GM12873 (cell line): ENCODE results near the gene CFAP298.

Source experiments
- TF ChIP-seq, protein P1 (sequence below): IDR thresholded peaks from 2 replicates; pipeline ENCODE4 v1.5.1; 2012; ENCODE audit warnings: low read depth, mild to moderate bottlenecking, moderate library complexity, low read length, control low read depth; ENCODE audit not compliant: insufficient read depth; ENCODE audit errors: missing control alignments

The CFAP298 gene

DNA sequence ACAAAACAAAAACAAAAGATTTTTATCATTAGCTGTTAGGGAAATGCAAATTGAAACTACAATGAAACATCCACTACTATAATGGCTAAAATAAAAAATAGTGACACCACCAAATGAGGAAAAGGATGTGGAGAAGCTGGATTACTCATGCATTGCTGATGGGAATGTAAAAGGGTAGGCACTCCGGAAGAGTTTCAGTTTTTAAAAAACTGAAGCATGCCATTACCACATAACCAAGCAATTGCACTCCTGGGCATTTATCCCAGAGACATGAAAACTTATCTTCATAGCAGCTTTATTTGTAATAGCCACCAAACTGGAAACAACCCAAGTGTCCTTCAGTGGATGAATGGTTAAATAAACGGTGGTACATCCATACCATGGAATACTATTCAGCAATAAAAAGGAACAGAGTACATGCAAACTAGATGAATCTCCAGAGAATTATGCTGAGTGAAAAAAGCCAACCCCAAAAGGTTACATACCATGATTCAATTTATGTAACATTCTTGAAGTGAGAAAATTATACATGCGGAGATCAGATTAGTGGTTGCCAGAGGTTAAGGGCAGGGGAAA, 14.5 kb upstream of the CFAP298 start:
- TF ChIP-seq, protein P1, sequence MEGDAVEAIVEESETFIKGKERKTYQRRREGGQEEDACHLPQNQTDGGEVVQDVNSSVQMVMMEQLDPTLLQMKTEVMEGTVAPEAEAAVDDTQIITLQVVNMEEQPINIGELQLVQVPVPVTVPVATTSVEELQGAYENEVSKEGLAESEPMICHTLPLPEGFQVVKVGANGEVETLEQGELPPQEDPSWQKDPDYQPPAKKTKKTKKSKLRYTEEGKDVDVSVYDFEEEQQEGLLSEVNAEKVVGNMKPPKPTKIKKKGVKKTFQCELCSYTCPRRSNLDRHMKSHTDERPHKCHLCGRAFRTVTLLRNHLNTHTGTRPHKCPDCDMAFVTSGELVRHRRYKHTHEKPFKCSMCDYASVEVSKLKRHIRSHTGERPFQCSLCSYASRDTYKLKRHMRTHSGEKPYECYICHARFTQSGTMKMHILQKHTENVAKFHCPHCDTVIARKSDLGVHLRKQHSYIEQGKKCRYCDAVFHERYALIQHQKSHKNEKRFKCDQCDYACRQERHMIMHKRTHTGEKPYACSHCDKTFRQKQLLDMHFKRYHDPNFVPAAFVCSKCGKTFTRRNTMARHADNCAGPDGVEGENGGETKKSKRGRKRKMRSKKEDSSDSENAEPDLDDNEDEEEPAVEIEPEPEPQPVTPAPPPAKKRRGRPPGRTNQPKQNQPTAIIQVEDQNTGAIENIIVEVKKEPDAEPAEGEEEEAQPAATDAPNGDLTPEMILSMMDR, result no peak

DNA sequence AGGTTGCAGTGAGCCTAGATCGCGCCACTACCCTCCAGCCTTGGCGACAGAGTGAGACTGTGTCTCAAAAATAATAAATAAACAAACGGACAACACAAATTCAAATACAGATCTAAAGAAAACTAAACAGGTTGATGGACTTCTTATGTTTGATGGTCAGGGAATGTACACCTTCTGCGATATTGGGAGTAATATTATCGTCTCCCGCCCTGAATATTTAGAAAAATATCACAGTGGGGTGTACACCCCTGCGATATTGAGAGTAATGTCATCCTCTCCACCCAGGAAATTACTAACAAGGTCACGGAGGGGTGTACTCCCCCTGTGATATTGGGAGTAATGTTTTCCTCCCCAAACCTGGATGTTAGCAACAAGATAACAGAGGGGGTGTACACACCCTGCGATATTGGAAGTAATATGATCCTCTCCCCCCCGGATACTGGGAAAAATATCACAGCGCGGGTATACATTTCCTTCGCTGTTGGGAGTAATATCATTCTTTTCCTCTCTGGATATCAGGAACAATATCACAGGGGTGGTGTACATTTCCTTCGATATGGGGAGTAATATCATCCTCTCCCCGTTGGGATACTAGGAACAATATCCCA, 1.4 kb upstream of the CFAP298 start:
- TF ChIP-seq, protein P1, result no peak

DNA sequence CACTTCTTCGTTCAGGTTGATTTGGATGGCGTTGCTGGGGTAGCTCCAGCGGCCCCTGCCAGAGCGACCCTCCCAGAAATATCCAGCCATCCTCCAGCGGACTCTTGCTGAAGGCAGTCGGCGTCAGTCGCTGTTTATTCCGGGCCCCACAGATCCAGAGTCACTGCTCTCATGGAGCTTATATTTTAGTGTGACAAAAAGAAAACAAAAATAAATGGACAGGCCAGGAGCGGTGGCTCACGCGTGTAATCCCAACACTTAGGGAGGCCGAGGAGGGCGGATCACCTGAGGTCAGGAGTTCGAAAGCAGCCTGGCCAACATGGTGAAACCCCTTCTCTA, 791 bp upstream of the CFAP298 start:
- TF ChIP-seq, protein P1, result no peak

DNA sequence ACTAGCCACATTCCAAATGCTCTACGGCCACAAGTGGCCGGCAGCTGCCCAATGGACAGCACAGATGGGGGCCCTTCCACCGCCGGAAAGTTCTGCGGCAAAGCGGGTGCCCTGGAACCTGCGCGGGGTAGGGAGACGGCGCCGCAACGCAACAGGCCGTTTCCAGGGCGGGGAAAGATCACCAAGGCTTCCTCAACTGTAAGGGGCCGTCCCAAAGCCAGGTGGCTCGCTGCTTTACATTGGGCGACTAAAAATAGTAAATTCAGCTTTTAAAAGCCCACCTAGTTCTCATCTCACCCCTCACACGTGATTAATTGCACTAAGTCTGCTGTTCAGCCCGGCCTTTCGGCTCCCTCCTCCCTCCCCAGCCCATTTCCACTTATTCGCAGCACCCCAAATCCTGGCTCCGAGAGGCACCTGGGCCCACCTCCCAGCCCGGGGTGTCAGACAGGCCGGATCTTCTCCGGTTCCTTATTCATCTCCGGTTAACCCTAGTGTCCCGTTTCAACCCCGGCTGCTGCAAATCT, 643 bp downstream of the CFAP298 start:
- TF ChIP-seq, protein P1, result no peak

DNA sequence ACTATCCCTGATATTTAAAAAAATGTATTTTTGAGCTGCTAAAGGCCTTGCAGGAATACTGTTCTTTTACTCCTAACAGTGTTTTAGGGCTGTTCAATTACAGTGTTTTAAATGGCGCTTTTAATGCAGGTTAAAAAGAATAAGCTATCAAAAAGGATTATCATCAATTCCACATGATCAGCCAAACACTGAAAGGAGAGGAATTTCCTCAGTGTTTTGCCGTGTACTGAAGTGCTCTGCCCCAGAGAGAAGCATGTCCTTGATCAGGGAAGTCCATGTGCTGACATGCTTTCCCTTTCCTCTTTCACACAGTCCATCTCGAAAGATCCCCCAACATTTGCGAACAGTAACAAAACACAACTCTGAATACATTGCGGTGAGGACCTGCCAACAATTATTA, 3.3 kb downstream of the CFAP298 start:
- TF ChIP-seq, protein P1, result no peak

DNA sequence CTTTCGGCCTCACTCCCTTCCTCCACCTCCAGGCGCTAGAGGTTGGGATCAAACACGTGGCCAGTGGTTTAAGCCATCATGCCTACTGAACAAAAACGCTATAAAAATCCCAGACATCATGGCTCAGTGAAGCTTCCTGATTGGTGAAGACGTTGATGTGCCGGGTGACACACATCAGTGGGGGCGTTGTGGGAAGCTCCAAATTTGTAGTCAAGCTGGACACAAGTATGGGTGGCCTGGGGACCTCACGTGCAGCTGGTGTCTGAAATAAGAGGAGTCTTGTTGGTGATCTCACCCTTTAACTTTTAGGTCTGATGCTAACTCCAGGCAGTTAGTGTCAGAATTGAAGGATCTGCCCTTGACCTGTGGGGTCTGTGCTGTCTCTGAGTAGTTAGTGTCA, 6.7 kb downstream of the CFAP298 start:
- TF ChIP-seq, protein P1, result no peak

DNA sequence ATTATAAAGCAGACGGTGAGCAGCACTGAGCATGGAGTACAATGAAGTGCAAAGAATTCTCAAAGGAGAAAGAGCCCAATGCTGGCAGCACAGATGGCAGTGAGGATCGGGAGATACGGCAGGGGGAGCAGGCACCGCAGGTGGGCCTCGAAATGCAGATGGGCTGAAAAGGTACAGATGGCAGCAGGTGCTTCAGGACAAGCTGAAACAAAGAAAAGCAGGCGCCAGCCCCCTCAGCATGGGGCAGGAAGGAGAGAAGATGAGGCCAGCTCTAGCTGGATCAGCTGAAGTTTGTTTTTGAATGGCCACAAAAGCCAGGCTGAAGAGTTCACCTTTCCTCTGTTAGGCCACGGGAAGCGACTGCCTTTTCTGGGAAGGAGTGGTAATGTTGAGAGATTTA, 7.7 kb downstream of the CFAP298 start:
- TF ChIP-seq, protein P1, result no peak

DNA sequence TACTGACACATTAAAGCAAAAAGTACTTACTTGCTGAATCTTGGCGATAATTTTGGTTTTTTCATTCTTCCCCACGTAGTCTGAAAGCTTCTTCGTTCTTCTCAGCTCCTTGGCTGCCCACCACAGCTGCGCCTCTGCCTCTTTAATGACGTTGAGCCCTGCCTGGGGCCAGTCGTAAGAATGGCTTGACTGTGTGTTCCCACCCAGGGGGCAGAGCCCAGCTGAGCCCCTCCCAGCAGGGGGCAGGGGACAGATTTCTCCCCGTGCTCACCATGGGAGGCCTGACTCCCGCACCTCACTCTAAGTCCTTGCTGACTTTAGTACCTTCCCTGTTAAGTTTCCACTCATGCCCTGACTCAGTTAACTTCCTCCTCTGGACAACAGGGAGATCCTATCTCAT, 9.0 kb downstream of the CFAP298 start:
- TF ChIP-seq, protein P1, result no peak
